ENCODE results near the gene DNAAF8.
"Not testable (repeated sequence)": the region's sequence is repeated elsewhere in the genome, so short reads cannot be mapped to it uniquely, and the experiment has no call there.

DNAAF8 gene

GRCh38 chr16:4737545-4737944 lies 3.2 kb downstream of the DNAAF8 start:
- no peak for TF ChIP-seq CTCF (conservative IDR thresholded peaks at IDR 0.05; ENCODE audit: low read depth, low read length)
- no peak for DNase-seq (ENCODE audit: low read depth)
- H3K4me3 ChIP-seq (ENCODE audit: low read depth, low read length) = no peak overlapping the region

GRCh38 chr16:4738370-4738769 lies 4.0 kb downstream of the DNAAF8 start:
- DNase-seq (ENCODE audit: low read depth); H3K4me3 ChIP-seq (ENCODE audit: low read depth, low read length): not testable (repeated sequence)

- no peak overlapping the region for H3K4me3 ChIP-seq (ENCODE audit: low read depth, low read length)
- TF ChIP-seq CTCF (conservative IDR thresholded peaks at IDR 0.05; ENCODE audit: low read depth, low read length) = no peak
- no peak for DNase-seq (ENCODE audit: low read depth)
These were observed 9.0 kb downstream of the DNAAF8 start for GRCh38 chr16:4743226-4743878.

GRCh38 chr16:4744555-4745273 lies 10.4 kb downstream of the DNAAF8 start:
- H3K4me3 ChIP-seq (ENCODE audit: low read depth, low read length) = no peak overlapping the region
- no peak for DNase-seq (ENCODE audit: low read depth)
- no peak for TF ChIP-seq CTCF (conservative IDR thresholded peaks at IDR 0.05; ENCODE audit: low read depth, low read length)

- no peak overlapping the region for H3K4me3 ChIP-seq (ENCODE audit: low read depth, low read length)
- no peak for TF ChIP-seq CTCF (conservative IDR thresholded peaks at IDR 0.05; ENCODE audit: low read depth, low read length)
- no peak for DNase-seq (ENCODE audit: low read depth)
These were observed 10.9 kb downstream of the DNAAF8 start for GRCh38 chr16:4745274-4745569.

GRCh38 chr16:4746215-4746614 lies 11.9 kb downstream of the DNAAF8 start:
- no peak for TF ChIP-seq CTCF (conservative IDR thresholded peaks at IDR 0.05; ENCODE audit: low read depth, low read length)
- no peak overlapping the region for H3K4me3 ChIP-seq (ENCODE audit: low read depth, low read length)
- DNase-seq (ENCODE audit: low read depth) = no peak

- H3K4me3 ChIP-seq (ENCODE audit: low read depth, low read length) = no peak overlapping the region
- DNase-seq (ENCODE audit: low read depth) = peak; percentile 19
- TF ChIP-seq CTCF (conservative IDR thresholded peaks at IDR 0.05; ENCODE audit: low read depth, low read length) = no peak
These were observed 12.7 kb downstream of the DNAAF8 start for GRCh38 chr16:4746991-4747574.

Measured in choroid plexus epithelial cell (primary cell).